Keratinocyte (primary cell): ENCODE measurements around the gene CRABP2.

Source experiments
- EZH2 ChIP-seq: IDR thresholded peaks from one replicate; pipeline ENCODE4 v1.6.1; 2012; ENCODE audit warnings: inconsistent platforms, mild to moderate bottlenecking, low read length, moderate library complexity
- TF ChIP-seq, protein P1 (sequence below), 3 experiments: IDR thresholded peaks in 1 of 3; conservative IDR thresholded peaks in 1 of 3; optimal IDR thresholded peaks in 1 of 3; 2 replicates in 2 of 3; 3 replicates in 1 of 3; pipeline versions ENCODE3 to v1.5.1; 2011; ENCODE audit warnings: low read length in 3 of 3, mild to moderate bottlenecking in 3 of 3, moderate library complexity in 2 of 3, control low read depth in 1 of 3, inconsistent platforms in 1 of 3; ENCODE audit not compliant: insufficient read depth in 2 of 3; ENCODE audit errors: extremely low read depth in 1 of 3

DNA sequence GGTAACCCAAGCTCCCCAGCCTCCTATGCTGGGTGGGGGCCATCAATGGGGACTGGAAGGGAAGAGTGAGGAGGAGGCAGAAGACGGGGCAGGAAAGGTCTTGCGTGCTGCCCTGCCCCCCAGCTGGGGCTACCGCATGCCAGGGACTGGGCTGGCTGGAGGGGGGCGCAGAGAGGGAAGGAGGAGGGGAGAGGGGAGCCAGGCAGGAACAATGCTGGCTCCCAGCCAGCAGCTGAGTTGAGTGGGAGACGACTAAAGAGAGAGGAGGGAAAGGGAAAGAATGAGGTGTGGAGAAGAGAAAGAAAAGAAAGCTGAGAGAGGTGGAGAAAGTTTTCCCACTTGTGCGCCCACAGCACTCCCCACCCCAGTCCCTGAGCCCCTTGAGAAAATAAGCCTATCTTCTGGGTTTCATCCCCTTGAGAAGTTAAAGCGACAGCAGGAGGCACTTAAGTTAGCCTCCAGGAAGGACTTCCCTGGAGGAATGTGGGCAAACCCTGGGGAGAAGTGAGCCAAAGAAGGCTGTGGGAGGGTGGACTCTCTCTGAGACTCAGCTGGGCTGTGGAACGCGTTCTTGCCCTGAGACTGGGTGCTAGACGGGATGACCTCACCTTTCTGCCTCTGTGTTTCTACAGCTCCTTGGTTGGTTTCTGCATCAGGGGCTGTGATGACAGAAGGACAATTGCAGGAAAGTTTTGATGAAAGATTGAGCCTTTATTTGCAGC lies 15.3 kb downstream of the CRABP2 start:
- no peak for TF ChIP-seq EZH2
- TF ChIP-seq, protein P1, sequence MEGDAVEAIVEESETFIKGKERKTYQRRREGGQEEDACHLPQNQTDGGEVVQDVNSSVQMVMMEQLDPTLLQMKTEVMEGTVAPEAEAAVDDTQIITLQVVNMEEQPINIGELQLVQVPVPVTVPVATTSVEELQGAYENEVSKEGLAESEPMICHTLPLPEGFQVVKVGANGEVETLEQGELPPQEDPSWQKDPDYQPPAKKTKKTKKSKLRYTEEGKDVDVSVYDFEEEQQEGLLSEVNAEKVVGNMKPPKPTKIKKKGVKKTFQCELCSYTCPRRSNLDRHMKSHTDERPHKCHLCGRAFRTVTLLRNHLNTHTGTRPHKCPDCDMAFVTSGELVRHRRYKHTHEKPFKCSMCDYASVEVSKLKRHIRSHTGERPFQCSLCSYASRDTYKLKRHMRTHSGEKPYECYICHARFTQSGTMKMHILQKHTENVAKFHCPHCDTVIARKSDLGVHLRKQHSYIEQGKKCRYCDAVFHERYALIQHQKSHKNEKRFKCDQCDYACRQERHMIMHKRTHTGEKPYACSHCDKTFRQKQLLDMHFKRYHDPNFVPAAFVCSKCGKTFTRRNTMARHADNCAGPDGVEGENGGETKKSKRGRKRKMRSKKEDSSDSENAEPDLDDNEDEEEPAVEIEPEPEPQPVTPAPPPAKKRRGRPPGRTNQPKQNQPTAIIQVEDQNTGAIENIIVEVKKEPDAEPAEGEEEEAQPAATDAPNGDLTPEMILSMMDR (optimal IDR thresholded peaks at IDR 0.05 in 1 of 3, IDR thresholded peaks at IDR 0.05 in 1 of 3, conservative IDR thresholded peaks at IDR 0.05 in 1 of 3; ENCODE audit: extremely low read depth in 1 of 3, insufficient read depth in 2 of 3, low read length in 3 of 3), result no peak
